ENCODE results near the gene NDUFB10. TPM values are rescaled to one million over a fixed set of nuclear protein-coding genes. Genes with fewer than 3 reads are reported as not detected.

The NDUFB10 gene
- total and polyA plus RNA-seq, 2 donors from 2014 or later: 123 to 432 TPM

- Histone ChIP-seq H3K27me3 (ENCODE audit: control insufficient read depth, insufficient read depth, low read length) (no peaks in the 10 kb centered on the region), H3K36me3 (ENCODE audit: control insufficient read depth in 2 of 3, insufficient read depth in 3 of 3, low read length in 3 of 3) (peaks cover 0 to 31% (median 10%) of the 10 kb centered on the region in 3 donors), H3K9me3 (ENCODE audit: control insufficient read depth in 2 of 3, insufficient read depth in 1 of 3, low read length in 3 of 3) (no peaks in the 10 kb centered on the region), H3K27ac (ENCODE audit: low read depth in 2 of 2, low read length in 2 of 2) (no peak overlapping the region), H3K4me1 (ENCODE audit: control insufficient read depth in 2 of 3, insufficient read depth in 2 of 3, low read depth in 1 of 3, low read length in 3 of 3) (peaks cover 0 to 28% (median 0%) of the 10 kb centered on the region in 3 donors), H3K4me3 (ENCODE audit: low read length in 3 of 3) (no peak overlapping the region), H3K9ac (ENCODE audit: low read length in 3 of 3) (no peak overlapping the region)
- FAIRE-seq (no peak), DNase-seq (peak in 1 of 5 donors; percentile 59)
- TF ChIP-seq, protein P1, sequence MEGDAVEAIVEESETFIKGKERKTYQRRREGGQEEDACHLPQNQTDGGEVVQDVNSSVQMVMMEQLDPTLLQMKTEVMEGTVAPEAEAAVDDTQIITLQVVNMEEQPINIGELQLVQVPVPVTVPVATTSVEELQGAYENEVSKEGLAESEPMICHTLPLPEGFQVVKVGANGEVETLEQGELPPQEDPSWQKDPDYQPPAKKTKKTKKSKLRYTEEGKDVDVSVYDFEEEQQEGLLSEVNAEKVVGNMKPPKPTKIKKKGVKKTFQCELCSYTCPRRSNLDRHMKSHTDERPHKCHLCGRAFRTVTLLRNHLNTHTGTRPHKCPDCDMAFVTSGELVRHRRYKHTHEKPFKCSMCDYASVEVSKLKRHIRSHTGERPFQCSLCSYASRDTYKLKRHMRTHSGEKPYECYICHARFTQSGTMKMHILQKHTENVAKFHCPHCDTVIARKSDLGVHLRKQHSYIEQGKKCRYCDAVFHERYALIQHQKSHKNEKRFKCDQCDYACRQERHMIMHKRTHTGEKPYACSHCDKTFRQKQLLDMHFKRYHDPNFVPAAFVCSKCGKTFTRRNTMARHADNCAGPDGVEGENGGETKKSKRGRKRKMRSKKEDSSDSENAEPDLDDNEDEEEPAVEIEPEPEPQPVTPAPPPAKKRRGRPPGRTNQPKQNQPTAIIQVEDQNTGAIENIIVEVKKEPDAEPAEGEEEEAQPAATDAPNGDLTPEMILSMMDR (IDR thresholded peaks at IDR 0.05; ENCODE audit: borderline replicate concordance, extremely low read depth, insufficient read depth): no peak
- intact Hi-C loops (cut with DNase I): no loop called here
Measured at GRCh38 chr16:2003231-2003826, 44.0 kb downstream of the NDUFB10 start.

DNA sequence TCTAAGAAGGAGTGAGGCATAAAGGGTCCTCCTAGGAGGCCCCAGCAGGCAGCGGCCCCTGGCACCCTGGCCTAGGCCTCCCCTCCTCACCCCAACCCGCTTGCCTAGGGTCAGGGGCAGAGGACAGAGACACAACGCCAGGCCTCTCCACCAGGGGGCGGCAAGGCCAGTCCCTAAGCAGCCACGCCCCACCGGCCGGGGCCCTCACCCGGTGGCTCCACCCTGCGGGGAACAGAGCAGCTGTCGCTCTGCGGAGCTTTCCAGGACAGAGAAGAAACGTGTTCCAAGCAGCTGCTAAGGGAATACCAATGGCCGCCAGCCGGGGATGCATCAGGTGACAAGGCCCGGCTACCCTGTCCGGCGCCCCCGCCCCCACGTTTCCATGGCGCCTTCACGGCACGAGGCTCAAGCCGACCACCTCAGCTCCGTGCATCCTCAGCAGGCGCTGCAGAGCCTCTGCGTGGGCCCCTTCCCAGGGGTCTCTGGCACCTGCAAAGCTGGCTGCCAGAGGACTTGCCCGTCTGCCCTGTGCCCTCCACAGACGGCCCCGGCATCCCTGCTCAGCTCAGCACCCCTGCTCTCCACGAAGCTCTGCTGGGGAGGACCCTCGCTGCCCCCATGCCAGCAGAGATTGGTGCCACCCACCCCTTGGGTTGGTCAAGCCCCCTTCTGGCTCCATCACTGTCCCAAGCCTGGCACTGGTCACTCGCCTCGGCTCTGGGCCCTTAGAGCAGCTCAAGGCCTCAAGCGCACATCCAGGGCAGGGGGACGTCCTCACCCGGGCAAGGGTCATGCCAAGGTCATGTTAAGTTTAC, 44.7 kb downstream of the NDUFB10 start:
- FAIRE-seq (no peak), DNase-seq (peak; percentile 93 to 96 (median 95))
- H3K4me3 ChIP-seq (ENCODE audit: low read length in 3 of 3): no peak overlapping the region

GRCh38 chr16:2004795-2005517, 45.6 kb downstream of the NDUFB10 start:
- peaks cover 0 to 35% (median 3%) of the 10 kb centered on the region in 3 donors for H3K4me1 ChIP-seq (ENCODE audit: control insufficient read depth in 2 of 3, insufficient read depth in 2 of 3, low read depth in 1 of 3, low read length in 3 of 3)
- TF ChIP-seq, protein P1 (IDR thresholded peaks at IDR 0.05; ENCODE audit: borderline replicate concordance, extremely low read depth, insufficient read depth): no peak
- no peaks in the 10 kb centered on the region for H3K9me3 ChIP-seq (ENCODE audit: control insufficient read depth in 2 of 3, insufficient read depth in 1 of 3, low read length in 3 of 3)
- intact Hi-C loops (cut with DNase I): no loop called here
- H3K4me3 ChIP-seq (ENCODE audit: low read length in 3 of 3): no peak overlapping the region
- FAIRE-seq (no peak), DNase-seq (peak in 1 of 5 donors; percentile 68)
- no peak overlapping the region for H3K27ac ChIP-seq (ENCODE audit: low read depth in 2 of 2, low read length in 2 of 2)
- H3K27me3 ChIP-seq (ENCODE audit: control insufficient read depth, insufficient read depth, low read length): no peaks in the 10 kb centered on the region
- no peak overlapping the region for H3K9ac ChIP-seq (ENCODE audit: low read length in 3 of 3)
- H3K36me3 ChIP-seq (ENCODE audit: control insufficient read depth in 2 of 3, insufficient read depth in 3 of 3, low read length in 3 of 3): peaks cover 0 to 28% (median 10%) of the 10 kb centered on the region in 3 donors

More for the DNA sequence above, 44.7 kb downstream of the NDUFB10 start:
- no peak overlapping the region for H3K9ac ChIP-seq (ENCODE audit: low read length in 3 of 3)
- no peaks in the 10 kb centered on the region for H3K27me3 ChIP-seq (ENCODE audit: control insufficient read depth, insufficient read depth, low read length)
- H3K36me3 ChIP-seq (ENCODE audit: control insufficient read depth in 2 of 3, insufficient read depth in 3 of 3, low read length in 3 of 3): peaks cover 0 to 31% (median 10%) of the 10 kb centered on the region in 3 donors
- H3K27ac ChIP-seq (ENCODE audit: low read depth in 2 of 2, low read length in 2 of 2): no peak overlapping the region
- TF ChIP-seq, protein P1 (IDR thresholded peaks at IDR 0.05; ENCODE audit: borderline replicate concordance, extremely low read depth, insufficient read depth): peak; percentile 95
- intact Hi-C loops (cut with DNase I): no loop called here
- no peaks in the 10 kb centered on the region for H3K9me3 ChIP-seq (ENCODE audit: control insufficient read depth in 2 of 3, insufficient read depth in 1 of 3, low read length in 3 of 3)
- H3K4me1 ChIP-seq (ENCODE audit: control insufficient read depth in 2 of 3, insufficient read depth in 2 of 3, low read depth in 1 of 3, low read length in 3 of 3): peaks cover 0 to 34% (median 3%) of the 10 kb centered on the region in 3 donors
